ENCODE data around the gene CFAP70. TPM values are rescaled to one million over a fixed set of nuclear protein-coding genes. Genes with fewer than 3 reads are reported as not detected.

CFAP70 gene
- total RNA-seq, 1 experiment from 2014 or later, result 0.24 TPM

DNA sequence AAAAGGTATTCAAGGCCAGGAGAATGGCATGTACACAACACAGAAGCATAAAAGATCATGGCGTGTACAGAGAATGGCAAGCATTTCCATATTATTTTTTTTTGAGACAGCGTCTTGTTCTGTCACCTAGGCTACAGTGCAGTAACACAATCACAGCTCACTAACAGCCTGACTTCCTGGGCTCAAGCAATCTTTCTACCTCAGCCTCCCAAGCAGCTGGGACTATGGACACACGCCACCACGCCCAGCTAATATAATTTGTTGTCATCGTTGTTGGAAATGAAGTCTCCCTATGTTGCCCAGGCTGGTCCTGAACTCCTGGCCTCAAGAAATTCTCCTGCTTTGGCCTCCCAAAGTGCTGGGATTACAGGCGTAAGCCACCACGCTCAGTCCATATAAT lies 27.9 kb upstream of the CFAP70 start:
- TF ChIP-seq, protein P1, sequence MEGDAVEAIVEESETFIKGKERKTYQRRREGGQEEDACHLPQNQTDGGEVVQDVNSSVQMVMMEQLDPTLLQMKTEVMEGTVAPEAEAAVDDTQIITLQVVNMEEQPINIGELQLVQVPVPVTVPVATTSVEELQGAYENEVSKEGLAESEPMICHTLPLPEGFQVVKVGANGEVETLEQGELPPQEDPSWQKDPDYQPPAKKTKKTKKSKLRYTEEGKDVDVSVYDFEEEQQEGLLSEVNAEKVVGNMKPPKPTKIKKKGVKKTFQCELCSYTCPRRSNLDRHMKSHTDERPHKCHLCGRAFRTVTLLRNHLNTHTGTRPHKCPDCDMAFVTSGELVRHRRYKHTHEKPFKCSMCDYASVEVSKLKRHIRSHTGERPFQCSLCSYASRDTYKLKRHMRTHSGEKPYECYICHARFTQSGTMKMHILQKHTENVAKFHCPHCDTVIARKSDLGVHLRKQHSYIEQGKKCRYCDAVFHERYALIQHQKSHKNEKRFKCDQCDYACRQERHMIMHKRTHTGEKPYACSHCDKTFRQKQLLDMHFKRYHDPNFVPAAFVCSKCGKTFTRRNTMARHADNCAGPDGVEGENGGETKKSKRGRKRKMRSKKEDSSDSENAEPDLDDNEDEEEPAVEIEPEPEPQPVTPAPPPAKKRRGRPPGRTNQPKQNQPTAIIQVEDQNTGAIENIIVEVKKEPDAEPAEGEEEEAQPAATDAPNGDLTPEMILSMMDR (conservative IDR thresholded peaks at IDR 0.05), result no peak
- Histone ChIP-seq H2BK15ac (ENCODE audit: low read depth, low read length) (no peak overlapping the region), H2BK20ac (ENCODE audit: low read depth, low read length, poor library complexity, severe bottlenecking) (no peak overlapping the region), H3K27ac (ENCODE audit: insufficient read length, low read depth, low read length) (no peak overlapping the region), H3K4ac (ENCODE audit: low read depth, low read length) (no peak overlapping the region), H3K23ac (ENCODE audit: insufficient read length, low read depth, low read length) (no peak overlapping the region), H3K56ac (ENCODE audit: insufficient read length, low read depth, low read length) (no peak overlapping the region), H4K91ac (ENCODE audit: insufficient read length, low read depth, low read length) (no peak overlapping the region), H3K9ac (ENCODE audit: extremely low read depth, insufficient read length, low read length) (no peak overlapping the region), H3K23me2 (ENCODE audit: insufficient read length, low read depth, low read length, poor library complexity, severe bottlenecking) (no peaks in the 10 kb centered on the region), H4K8ac (replicated peaks; ENCODE audit: insufficient read length, low read depth, low read length) (no peak overlapping the region), H3K9me3 (ENCODE audit: control insufficient read depth, low read depth, low read length) (no peaks in the 10 kb centered on the region), H3K27me3 (ENCODE audit: insufficient read depth, low read length) (no peaks in the 10 kb centered on the region), H3K79me2 (ENCODE audit: insufficient read depth, low read length) (no peaks in the 10 kb centered on the region), H2AFZ (ENCODE audit: low read length) (no peak overlapping the region), H3K4me2 (ENCODE audit: insufficient read depth, insufficient read length, low read length) (no peak overlapping the region), H3K14ac (ENCODE audit: insufficient read depth, low read length) (no peak overlapping the region), H2BK120ac (ENCODE audit: low read depth, low read length, poor library complexity, severe bottlenecking) (no peak overlapping the region), H3K18ac (ENCODE audit: insufficient read length, low read depth, low read length) (no peak overlapping the region), H4K5ac (ENCODE audit: insufficient read length, low read depth, low read length) (no peak overlapping the region), H3T11ph (ENCODE audit: low read length) (no peak overlapping the region), H4K20me1 (ENCODE audit: control insufficient read depth, insufficient read depth, insufficient read length) (no peaks in the 10 kb centered on the region), H3K79me1 (ENCODE audit: insufficient read depth, low read depth, low read length, poor library complexity, severe bottlenecking) (no peaks in the 10 kb centered on the region), H3K4me1 (ENCODE audit: insufficient read depth, low read length) (no peaks in the 10 kb centered on the region), H2BK5ac (ENCODE audit: insufficient read length, low read length) (no peak overlapping the region), H2AK5ac (ENCODE audit: insufficient read length, low read length) (no peak overlapping the region), H2BK12ac (ENCODE audit: insufficient read length, low read depth, low read length) (no peak overlapping the region)
- no peak for DNase-seq
- Mint-ChIP-seq H3K27me3 (ENCODE audit: low read depth) (no peaks in the 10 kb centered on the region), H3K4me1 (no peaks in the 10 kb centered on the region), H3K36me3 (ENCODE audit: insufficient read depth in 1 of 3, low read depth in 3 of 3) (peaks cover 8 to 67% (median 55%) of the 10 kb centered on the region in 3 experiments; a peak in 5 of 7 replicates), H3K9me3 (no peaks in the 10 kb centered on the region), H3K4me3 (no peak overlapping the region), H3K27ac (no peak overlapping the region)
- no CpG with 5 or more reads among the region's 7 CpGs for WGBS (ENCODE audit: extremely low coverage, insufficient read length, low lambda C conversion rate)

Data from H9 (cell line).